RWPE2 (cell line): Measurements from ENCODE around the gene NOS1AP.

Experiments used
- ATAC-seq: fragments of 200-7000 bp; cut with Tn5 transposase; 3 replicates; pipeline ENCODE4 v1.9.1; 2021; ENCODE audit warnings: low read depth
- DNase-seq: peaks from one replicate; pipeline ENCODE4 v3.0.0-alpha.2; 2020; ENCODE audit warnings: low spot score
- H3K27ac ChIP-seq: fragments of 450-650 bp; 2 replicates; pipeline ENCODE4 v1.5.1; 2017; ENCODE audit warnings: mild to moderate bottlenecking; ENCODE audit not compliant: poor library complexity, severe bottlenecking
- H3K27me3 ChIP-seq: fragments of 250-450 bp; sonication (Bioruptor Pico); 2 replicates; pipeline ENCODE4 v1.5.1; 2021; ENCODE audit warnings: mild to moderate bottlenecking, moderate library complexity; ENCODE audit not compliant: insufficient read depth, poor library complexity, severe bottlenecking
- H3K36me3 ChIP-seq: fragments of 250-450 bp; sonication (Bioruptor Pico); 2 replicates; pipeline ENCODE4 v1.5.1; 2020; ENCODE audit warnings: low read depth, mild to moderate bottlenecking, moderate library complexity
- H3K4me1 ChIP-seq: fragments of 250-450 bp; sonication (Bioruptor Pico); 2 replicates; pipeline ENCODE4 v1.5.1; 2021; ENCODE audit warnings: mild to moderate bottlenecking, moderate library complexity; ENCODE audit not compliant: insufficient read depth, poor library complexity, severe bottlenecking
- H3K4me3 ChIP-seq: fragments of 250-450 bp; sonication (Bioruptor Pico); 2 replicates; pipeline ENCODE4 v1.5.1; 2021; ENCODE audit warnings: mild to moderate bottlenecking, moderate library complexity; ENCODE audit not compliant: severe bottlenecking
- H3K9me3 ChIP-seq: fragments of 250-450 bp; sonication (Bioruptor Pico); 2 replicates; pipeline ENCODE4 v1.5.1; 2021; ENCODE audit warnings: mild to moderate bottlenecking, moderate library complexity; ENCODE audit not compliant: severe bottlenecking
- TF ChIP-seq, protein P1 (sequence below): fragments of 450-650 bp; IDR thresholded peaks from one replicate; pipeline ENCODE4 v1.5.1; 2017; ENCODE audit warnings: mild to moderate bottlenecking, moderate library complexity; ENCODE audit not compliant: poor library complexity, severe bottlenecking

NOS1AP gene

DNA sequence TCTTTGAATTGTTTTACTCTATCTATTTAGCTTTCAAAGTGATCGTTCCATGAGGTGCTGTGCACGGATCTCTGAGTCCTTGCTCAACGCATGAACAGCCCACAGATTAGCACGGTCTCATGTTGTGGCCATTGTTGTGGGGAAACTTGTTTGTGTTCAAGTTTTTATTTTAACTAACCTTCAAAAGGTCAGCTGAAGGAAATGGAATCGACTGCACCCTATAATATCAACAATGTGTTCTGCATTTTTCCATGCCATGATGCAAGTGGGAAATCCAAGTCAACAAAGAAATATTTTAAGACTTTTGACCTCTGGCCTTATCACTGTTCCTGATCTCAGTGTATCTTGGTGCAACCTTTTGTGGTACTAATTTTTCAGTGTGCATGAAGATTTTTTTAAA is 336.3 kb downstream of the NOS1AP start:
- peaks cover 11% of the 10 kb centered on the region for H3K4me1 ChIP-seq
- no peaks in the 10 kb centered on the region for H3K27me3 ChIP-seq
- no peaks in the 10 kb centered on the region for H3K36me3 ChIP-seq
- H3K4me3 ChIP-seq, result no peak overlapping the region
- no peak for ATAC-seq
- TF ChIP-seq, protein P1, sequence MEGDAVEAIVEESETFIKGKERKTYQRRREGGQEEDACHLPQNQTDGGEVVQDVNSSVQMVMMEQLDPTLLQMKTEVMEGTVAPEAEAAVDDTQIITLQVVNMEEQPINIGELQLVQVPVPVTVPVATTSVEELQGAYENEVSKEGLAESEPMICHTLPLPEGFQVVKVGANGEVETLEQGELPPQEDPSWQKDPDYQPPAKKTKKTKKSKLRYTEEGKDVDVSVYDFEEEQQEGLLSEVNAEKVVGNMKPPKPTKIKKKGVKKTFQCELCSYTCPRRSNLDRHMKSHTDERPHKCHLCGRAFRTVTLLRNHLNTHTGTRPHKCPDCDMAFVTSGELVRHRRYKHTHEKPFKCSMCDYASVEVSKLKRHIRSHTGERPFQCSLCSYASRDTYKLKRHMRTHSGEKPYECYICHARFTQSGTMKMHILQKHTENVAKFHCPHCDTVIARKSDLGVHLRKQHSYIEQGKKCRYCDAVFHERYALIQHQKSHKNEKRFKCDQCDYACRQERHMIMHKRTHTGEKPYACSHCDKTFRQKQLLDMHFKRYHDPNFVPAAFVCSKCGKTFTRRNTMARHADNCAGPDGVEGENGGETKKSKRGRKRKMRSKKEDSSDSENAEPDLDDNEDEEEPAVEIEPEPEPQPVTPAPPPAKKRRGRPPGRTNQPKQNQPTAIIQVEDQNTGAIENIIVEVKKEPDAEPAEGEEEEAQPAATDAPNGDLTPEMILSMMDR, result no peak
- H3K9me3 ChIP-seq, result no peaks in the 10 kb centered on the region
- no peak for DNase-seq
- no peak overlapping the region for H3K27ac ChIP-seq

DNA sequence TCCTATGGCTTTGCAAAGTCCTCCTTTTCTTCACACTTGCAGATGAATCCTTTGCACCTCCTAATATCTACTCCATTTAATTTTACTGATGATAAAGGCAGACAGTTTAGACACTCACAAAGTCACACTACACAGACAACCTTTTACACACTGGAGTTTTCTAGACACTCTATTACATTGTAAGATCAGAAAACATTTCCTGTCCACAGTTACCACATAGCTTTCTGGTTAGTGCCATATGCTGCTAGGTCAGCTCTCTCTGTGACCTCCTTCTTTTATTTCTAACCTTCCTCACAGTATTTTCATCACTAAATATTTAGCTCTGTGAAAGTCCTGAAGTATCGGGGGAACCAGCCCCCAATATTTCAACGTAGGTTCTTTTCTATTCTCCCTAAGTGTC is 337.3 kb downstream of the NOS1AP start:
- no peaks in the 10 kb centered on the region for H3K9me3 ChIP-seq
- TF ChIP-seq, protein P1, result no peak
- H3K36me3 ChIP-seq, result no peaks in the 10 kb centered on the region
- no peak overlapping the region for H3K4me3 ChIP-seq
- no peak overlapping the region for H3K27ac ChIP-seq
- ATAC-seq (no peak), DNase-seq (no peak)
- H3K4me1 ChIP-seq, result peaks cover 11% of the 10 kb centered on the region
- no peaks in the 10 kb centered on the region for H3K27me3 ChIP-seq

DNA sequence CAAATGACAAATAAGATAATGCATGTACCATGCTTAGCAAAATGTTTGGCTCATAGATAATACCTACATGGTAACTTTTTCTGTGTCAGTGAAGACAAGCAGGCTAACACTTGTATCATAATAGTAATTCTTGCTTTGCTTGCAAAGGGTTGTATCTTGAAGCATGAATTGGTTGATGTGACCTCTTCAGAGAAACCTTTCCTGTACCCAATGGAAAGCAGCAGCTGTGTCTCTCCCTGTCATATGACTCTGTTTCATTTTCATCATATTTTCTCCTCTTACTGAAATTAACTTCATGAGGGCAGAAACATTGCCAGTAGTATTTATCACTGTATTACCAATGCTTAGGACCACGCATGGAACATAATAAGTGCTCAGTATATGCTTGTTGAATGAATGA is 338.0 kb downstream of the NOS1AP start:
- Histone ChIP-seq H3K9me3 (no peaks in the 10 kb centered on the region), H3K27ac (no peak overlapping the region), H3K4me3 (no peak overlapping the region), H3K4me1 (peaks cover 11% of the 10 kb centered on the region), H3K27me3 (no peaks in the 10 kb centered on the region), H3K36me3 (no peaks in the 10 kb centered on the region)
- TF ChIP-seq, protein P1, result no peak
- ATAC-seq (no peak), DNase-seq (no peak)

DNA sequence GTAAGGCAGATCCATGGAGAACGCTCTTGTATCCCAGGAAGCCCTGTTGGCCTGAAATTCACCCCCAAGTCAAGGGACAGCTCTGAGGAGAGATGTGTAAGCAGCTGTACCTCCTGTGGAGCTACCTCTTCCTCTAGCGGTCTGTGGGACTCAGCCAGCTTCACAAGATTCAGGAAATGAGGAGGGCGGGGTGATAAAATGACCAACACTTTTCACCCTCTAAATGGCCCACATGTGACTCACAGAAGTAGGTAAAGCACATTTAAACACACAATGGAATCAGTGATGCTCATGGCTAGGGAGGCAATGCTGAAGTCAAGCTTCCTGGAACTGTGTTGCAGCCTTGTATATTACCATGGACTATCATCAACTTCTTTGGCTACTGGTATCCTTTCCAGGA is 342.5 kb downstream of the NOS1AP start, which contains the start of gene SH2D1B:
Gene SH2D1B (minus strand): TSS at position 135 of the 400 bp plus-strand sequence. CDS start 120 bp downstream, at position 15.
- H3K27ac ChIP-seq, result no peak within 1 kb of the TSS
- no peak for ATAC-seq
- H3K27me3 ChIP-seq, result no peaks in the 10 kb centered on the region
- no peaks in the 10 kb centered on the region for H3K9me3 ChIP-seq
- H3K36me3 ChIP-seq, result no peaks in the 10 kb centered on the region
- TF ChIP-seq, protein P1, result no peak
- no peak for DNase-seq
- no peak within 1 kb of the TSS for H3K4me3 ChIP-seq
- no peaks in the 10 kb centered on the region for H3K4me1 ChIP-seq

DNA sequence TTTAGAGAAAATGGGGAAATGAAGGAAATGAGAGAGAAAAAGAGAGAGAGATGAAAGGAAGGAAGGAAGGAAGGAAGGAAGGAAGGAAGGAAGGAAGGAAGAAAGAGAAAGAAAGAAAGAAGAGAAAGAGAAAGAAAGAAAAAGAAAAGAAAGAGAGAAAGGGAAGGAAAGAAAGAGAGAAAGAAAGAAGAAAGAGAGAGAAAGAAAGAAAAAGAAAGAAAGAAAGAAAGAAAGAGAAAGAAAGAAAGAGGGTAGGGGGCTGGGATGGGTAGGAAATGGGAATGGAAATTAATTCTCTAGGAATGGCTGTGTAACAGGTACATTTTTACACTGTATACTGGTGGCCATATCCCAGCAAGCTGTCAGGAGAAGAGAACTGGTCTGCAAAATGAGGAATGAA is 346.7 kb downstream of the NOS1AP start:
- H3K9me3 ChIP-seq, result no peaks in the 10 kb centered on the region
- H3K4me3 ChIP-seq, result no peak overlapping the region
- ATAC-seq, result no peak
- TF ChIP-seq, protein P1, result no peak
- H3K27me3 ChIP-seq, result no peaks in the 10 kb centered on the region
- no peak for DNase-seq
- H3K27ac ChIP-seq, result no peak overlapping the region
- H3K36me3 ChIP-seq, result no peaks in the 10 kb centered on the region
- peaks cover 7% of the 10 kb centered on the region for H3K4me1 ChIP-seq
